ENCODE data around the gene NCS1.

NCS1 gene

GRCh38 chr9:130239363-130239695, 67.1 kb downstream of the NCS1 start:
- no peaks in the 10 kb centered on the region for H3K27me3 ChIP-seq (ENCODE audit: control insufficient read depth, insufficient read depth, low read length)
- TF ChIP-seq CTCF (IDR thresholded peaks at IDR 0.05) = no peak
- no peaks in the 10 kb centered on the region for H3K9me3 ChIP-seq (ENCODE audit: control insufficient read depth, low read length)
- no peaks in the 10 kb centered on the region for H3K36me3 ChIP-seq (ENCODE audit: control insufficient read depth, insufficient read depth, low read length)
- no peaks in the 10 kb centered on the region for H3K79me2 ChIP-seq
- no peak overlapping the region for H3K27ac ChIP-seq
- no peak overlapping the region for H2AFZ ChIP-seq
- no peak overlapping the region for H3K4me2 ChIP-seq (ENCODE audit: low read length)
- no peaks in the 10 kb centered on the region for H3K4me1 ChIP-seq
- no peak overlapping the region for H3K9ac ChIP-seq
- H3K4me3 ChIP-seq (ENCODE audit: low read depth, low read length) = no peak overlapping the region

GRCh38 chr9:130239741-130240241, 67.6 kb downstream of the NCS1 start:
- H3K27ac ChIP-seq = no peak overlapping the region
- no peak overlapping the region for H2AFZ ChIP-seq
- H3K4me1 ChIP-seq = no peaks in the 10 kb centered on the region
- H3K9me3 ChIP-seq (ENCODE audit: control insufficient read depth, low read length) = no peaks in the 10 kb centered on the region
- TF ChIP-seq CTCF (IDR thresholded peaks at IDR 0.05) = no peak
- H3K27me3 ChIP-seq (ENCODE audit: control insufficient read depth, insufficient read depth, low read length) = no peaks in the 10 kb centered on the region
- H3K36me3 ChIP-seq (ENCODE audit: control insufficient read depth, insufficient read depth, low read length) = no peaks in the 10 kb centered on the region
- H3K9ac ChIP-seq = no peak overlapping the region
- H3K79me2 ChIP-seq = no peaks in the 10 kb centered on the region
- H3K4me2 ChIP-seq (ENCODE audit: low read length) = no peak overlapping the region
- H3K4me3 ChIP-seq (ENCODE audit: low read depth, low read length) = no peak overlapping the region

- Histone ChIP-seq H3K4me1 (no peaks in the 10 kb centered on the region), H3K4me2 (ENCODE audit: low read length) (no peak overlapping the region), H3K4me3 (ENCODE audit: low read depth, low read length) (no peak overlapping the region), H3K36me3 (ENCODE audit: control insufficient read depth, insufficient read depth, low read length) (no peaks in the 10 kb centered on the region), H3K9me3 (ENCODE audit: control insufficient read depth, low read length) (no peaks in the 10 kb centered on the region), H3K27ac (no peak overlapping the region), H3K27me3 (ENCODE audit: control insufficient read depth, insufficient read depth, low read length) (no peaks in the 10 kb centered on the region), H2AFZ (no peak overlapping the region), H3K9ac (no peak overlapping the region), H3K79me2 (no peaks in the 10 kb centered on the region)
- TF ChIP-seq CTCF (IDR thresholded peaks at IDR 0.05) = no peak
Observed at GRCh38 chr9:130240410-130241197, 68.4 kb downstream of the NCS1 start.

GRCh38 chr9:130241198-130241535, 69.0 kb downstream of the NCS1 start:
- H3K4me1 ChIP-seq = no peaks in the 10 kb centered on the region
- H2AFZ ChIP-seq = no peak overlapping the region
- no peak overlapping the region for H3K27ac ChIP-seq

More at GRCh38 chr9:130241198-130241535, 69.0 kb downstream of the NCS1 start:
- Histone ChIP-seq H3K9me3 (ENCODE audit: control insufficient read depth, low read length) (no peaks in the 10 kb centered on the region), H3K4me2 (ENCODE audit: low read length) (no peak overlapping the region), H3K36me3 (ENCODE audit: control insufficient read depth, insufficient read depth, low read length) (no peaks in the 10 kb centered on the region), H3K79me2 (no peaks in the 10 kb centered on the region), H3K4me3 (ENCODE audit: low read depth, low read length) (no peak overlapping the region), H3K27me3 (ENCODE audit: control insufficient read depth, insufficient read depth, low read length) (no peaks in the 10 kb centered on the region), H3K9ac (no peak overlapping the region)
- TF ChIP-seq CTCF (IDR thresholded peaks at IDR 0.05) = no peak

Measured in parathyroid adenoma (tissue), 2 donors.